H9 (cell line): ENCODE results near the gene RNU5B-1. TPM values are rescaled to one million over a fixed set of nuclear protein-coding genes. Genes with fewer than 3 reads are reported as not detected.

Source experiments
- DNase-seq: peaks from one replicate; pipeline ENCODE4 v3.0.0-alpha.2; 2017
- H2AFZ ChIP-seq: one replicate; pipeline ENCODE4 v1.6.1; 2013; ENCODE audit warnings: mild to moderate bottlenecking, low read length, control low read depth, moderate library complexity
- H2AK5ac ChIP-seq: 2 replicates; pipeline ENCODE4 v1.6.1; 2013; ENCODE audit warnings: low read length, control low read depth, mixed read lengths; ENCODE audit not compliant: insufficient read length
- H2BK120ac ChIP-seq: one replicate; pipeline ENCODE4 v1.6.1; 2013; ENCODE audit warnings: low read depth, mild to moderate bottlenecking, low read length, control low read depth, inconsistent platforms; ENCODE audit not compliant: poor library complexity, severe bottlenecking
- H2BK12ac ChIP-seq: 2 replicates; pipeline ENCODE4 v1.6.1; 2013; ENCODE audit warnings: low read length, control low read depth, mixed read lengths, low read depth; ENCODE audit not compliant: insufficient read length
- H2BK15ac ChIP-seq: 2 replicates; pipeline ENCODE4 v1.6.1; 2013; ENCODE audit warnings: low read depth, low read length, control low read depth
- H2BK20ac ChIP-seq: one replicate; pipeline ENCODE4 v1.6.1; 2013; ENCODE audit warnings: low read depth, mild to moderate bottlenecking, low read length, control low read depth, inconsistent platforms; ENCODE audit not compliant: poor library complexity, severe bottlenecking
- H2BK5ac ChIP-seq: 2 replicates; pipeline ENCODE4 v1.6.1; 2013; ENCODE audit warnings: low read length, control low read depth, mixed read lengths; ENCODE audit not compliant: insufficient read length
- H3K14ac ChIP-seq: 2 replicates; pipeline ENCODE4 v1.6.1; 2013; ENCODE audit warnings: low read length, control low read depth; ENCODE audit not compliant: insufficient read depth
- H3K18ac ChIP-seq: 2 replicates; pipeline ENCODE4 v1.6.1; 2013; ENCODE audit warnings: low read depth, mild to moderate bottlenecking, mixed read lengths, low read length, control low read depth; ENCODE audit not compliant: insufficient read length
- H3K23ac ChIP-seq: 2 replicates; pipeline ENCODE4 v1.6.1; 2013; ENCODE audit warnings: low read length, control low read depth, mixed read lengths, low read depth; ENCODE audit not compliant: insufficient read length
- H3K23me2 ChIP-seq: 2 replicates; pipeline ENCODE4 v1.6.1; 2013; ENCODE audit warnings: low read depth, mild to moderate bottlenecking, mixed read lengths, low read length, control low read depth; ENCODE audit not compliant: insufficient read length, poor library complexity, severe bottlenecking
- H3K27ac ChIP-seq: 2 replicates; pipeline ENCODE4 v1.5.1; 2013; ENCODE audit warnings: low read length, control low read depth, mixed read lengths, low read depth; ENCODE audit not compliant: insufficient read length
- H3K27me3 ChIP-seq: 2 replicates; pipeline ENCODE4 v1.6.1; 2013; ENCODE audit warnings: low read length, control low read depth, inconsistent platforms; ENCODE audit not compliant: insufficient read depth
- H3K4ac ChIP-seq: 2 replicates; pipeline ENCODE4 v1.6.1; 2013; ENCODE audit warnings: low read depth, mild to moderate bottlenecking, control low read depth, inconsistent platforms, low read length, moderate library complexity
- H3K4me1 ChIP-seq: 2 replicates; pipeline ENCODE4 v1.6.1; 2013; ENCODE audit warnings: low read length, control low read depth, inconsistent platforms; ENCODE audit not compliant: insufficient read depth
- H3K4me2 ChIP-seq: 2 replicates; pipeline ENCODE4 v1.6.1; 2013; ENCODE audit warnings: low read length, control low read depth, mixed read lengths; ENCODE audit not compliant: insufficient read length, insufficient read depth
- H3K56ac ChIP-seq: 2 replicates; pipeline ENCODE4 v1.6.1; 2013; ENCODE audit warnings: low read depth, mild to moderate bottlenecking, mixed read lengths, low read length, control low read depth; ENCODE audit not compliant: insufficient read length
- H3K79me1 ChIP-seq: 2 replicates; pipeline ENCODE4 v1.6.1; 2013; ENCODE audit warnings: low read depth, mild to moderate bottlenecking, moderate library complexity, low read length, control low read depth, inconsistent platforms; ENCODE audit not compliant: insufficient read depth, poor library complexity, severe bottlenecking
- H3K79me2 ChIP-seq: 2 replicates; pipeline ENCODE4 v1.6.1; 2013; ENCODE audit warnings: low read length, control low read depth, inconsistent platforms; ENCODE audit not compliant: insufficient read depth
- H3K9ac ChIP-seq: 2 replicates; pipeline ENCODE4 v1.6.1; 2013; ENCODE audit warnings: low read length, control low read depth, mixed read lengths; ENCODE audit not compliant: insufficient read length; ENCODE audit errors: extremely low read depth
- H3K9me3 ChIP-seq: one replicate; pipeline ENCODE4 v1.6.1; 2013; ENCODE audit warnings: low read depth, low read length, inconsistent platforms; ENCODE audit not compliant: control insufficient read depth
- H3T11ph ChIP-seq: one replicate; pipeline ENCODE4 v1.6.1; 2013; ENCODE audit warnings: mild to moderate bottlenecking, low read length, control low read depth, inconsistent platforms
- H4K20me1 ChIP-seq: one replicate; pipeline ENCODE4 v1.6.1; 2013; ENCODE audit not compliant: control insufficient read depth, insufficient read length, insufficient read depth
- H4K5ac ChIP-seq: 2 replicates; pipeline ENCODE4 v1.6.1; 2013; ENCODE audit warnings: low read depth, mild to moderate bottlenecking, mixed read lengths, low read length, control low read depth; ENCODE audit not compliant: insufficient read length
- H4K8ac ChIP-seq: replicated peaks from 2 replicates; pipeline ENCODE4 v1.6.1; 2013; ENCODE audit warnings: low read length, control low read depth, mixed read lengths, low read depth; ENCODE audit not compliant: insufficient read length
- H4K91ac ChIP-seq: 2 replicates; pipeline ENCODE4 v1.6.1; 2013; ENCODE audit warnings: low read depth, mild to moderate bottlenecking, moderate library complexity, mixed read lengths, low read length, control low read depth; ENCODE audit not compliant: insufficient read length
- H3K27ac Mint-ChIP-seq, 3 experiments: 2 replicates in 2 of 3; 3 replicates in 1 of 3; pipeline ENCODE4 v1.8.0; 2020 to 2021; ENCODE audit warnings: mixed read lengths in 3 of 3, mild to moderate bottlenecking in 1 of 3, moderate library complexity in 1 of 3
- H3K27me3 Mint-ChIP-seq: 2 replicates; pipeline ENCODE4 v1.8.0; 2021; ENCODE audit warnings: low read depth, mild to moderate bottlenecking, moderate library complexity, mixed read lengths
- H3K36me3 Mint-ChIP-seq, 3 experiments: 2 replicates in 2 of 3; 3 replicates in 1 of 3; pipeline ENCODE4 v1.8.0; 2020 to 2021; ENCODE audit warnings: low read depth in 3 of 3, mixed read lengths in 3 of 3; ENCODE audit not compliant: insufficient read depth in 1 of 3
- H3K4me1 Mint-ChIP-seq, 2 experiments: 2 replicates each; pipeline ENCODE4 v1.8.0; 2020; ENCODE audit warnings: mixed read lengths in 2 of 2
- H3K4me3 Mint-ChIP-seq, 2 experiments: 2 replicates in 1 of 2; 3 replicates in 1 of 2; pipeline ENCODE4 v1.8.0; 2020 to 2021; ENCODE audit warnings: mild to moderate bottlenecking in 2 of 2, mixed read lengths in 2 of 2, moderate library complexity in 1 of 2
- H3K9me3 Mint-ChIP-seq, 2 experiments: 2 replicates in 1 of 2; 3 replicates in 1 of 2; pipeline ENCODE4 v1.8.0; 2020; ENCODE audit warnings: mild to moderate bottlenecking in 2 of 2, mixed read lengths in 2 of 2, moderate library complexity in 1 of 2
- WGBS: extraction: QIAGEN DNeasy Blood & Tissue Kit; methylation state at CpG from one replicate; pipeline ENCODE4 v1.1.7; 2013; ENCODE audit warnings: missing lambda C conversion rate, low lambda C conversion rate, mixed read lengths; ENCODE audit not compliant: insufficient read length; ENCODE audit errors: extremely low coverage; 5-methylcytosine and 5-hydroxymethylcytosine counted together
- total RNA-seq: library from RNA; stranded (reverse); gene quantifications from 2 replicates; pipeline ENCODE4 v1.2.1, GENCODE V29; 2021
- TF ChIP-seq, protein P1 (sequence below): fragments of 200-600 bp; sonication (generic); conservative IDR thresholded peaks from 3 replicates; pipeline ENCODE4 v1.8.0; 2021; ENCODE audit warnings: antibody characterized with exemption, mild to moderate bottlenecking

RNU5B-1 gene
- total RNA-seq, 1 experiment from 2014 or later = not detected

DNA sequence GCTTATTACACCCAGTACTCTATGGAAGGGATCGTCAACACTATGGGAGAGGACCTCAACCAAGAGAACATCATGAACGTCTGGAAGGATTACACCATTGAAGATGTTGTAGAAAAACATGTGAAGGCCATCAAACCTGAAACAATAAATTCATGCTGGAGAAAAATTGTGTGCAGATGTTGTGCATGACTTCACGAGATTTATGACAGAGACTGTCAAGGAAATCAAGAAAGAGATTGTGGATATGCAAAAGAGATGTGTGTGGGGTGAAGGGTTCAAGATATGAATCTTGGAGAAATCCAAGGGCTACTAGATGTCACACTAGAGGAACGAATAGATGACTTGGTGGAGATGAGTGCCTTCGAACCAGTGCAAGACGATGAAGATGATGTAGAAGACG lies 14.2 kb upstream of the RNU5B-1 start:
- H4K5ac ChIP-seq = no peak overlapping the region
- peaks cover 2% of the 10 kb centered on the region; the same call in 1 of the 2 replicates for H3K4me1 ChIP-seq
- 0 out of 2 replicates have a peak, but pooled peaks cover 2% of the 10 kb centered on the region for H3K27me3 ChIP-seq
- H2BK20ac ChIP-seq = no peak overlapping the region
- H2AK5ac ChIP-seq = no peak overlapping the region
- H3K9me3 ChIP-seq = no peaks in the 10 kb centered on the region
- no peak overlapping the region for H3K9ac ChIP-seq
- H2BK12ac ChIP-seq = no peak overlapping the region
- no peak overlapping the region for H3K14ac ChIP-seq
- Mint-ChIP-seq H3K36me3 (no peaks in the 10 kb centered on the region), H3K4me3 (no peak overlapping the region), H3K9me3 (no peaks in the 10 kb centered on the region; a peak in 1 of 5 replicates), H3K27ac (no peak overlapping the region), H3K27me3 (peaks cover 13% of the 10 kb centered on the region), H3K4me1 (peaks cover 17 to 20% of the 10 kb centered on the region in 2 experiments)
- no peak overlapping the region for H3K56ac ChIP-seq
- TF ChIP-seq, protein P1, sequence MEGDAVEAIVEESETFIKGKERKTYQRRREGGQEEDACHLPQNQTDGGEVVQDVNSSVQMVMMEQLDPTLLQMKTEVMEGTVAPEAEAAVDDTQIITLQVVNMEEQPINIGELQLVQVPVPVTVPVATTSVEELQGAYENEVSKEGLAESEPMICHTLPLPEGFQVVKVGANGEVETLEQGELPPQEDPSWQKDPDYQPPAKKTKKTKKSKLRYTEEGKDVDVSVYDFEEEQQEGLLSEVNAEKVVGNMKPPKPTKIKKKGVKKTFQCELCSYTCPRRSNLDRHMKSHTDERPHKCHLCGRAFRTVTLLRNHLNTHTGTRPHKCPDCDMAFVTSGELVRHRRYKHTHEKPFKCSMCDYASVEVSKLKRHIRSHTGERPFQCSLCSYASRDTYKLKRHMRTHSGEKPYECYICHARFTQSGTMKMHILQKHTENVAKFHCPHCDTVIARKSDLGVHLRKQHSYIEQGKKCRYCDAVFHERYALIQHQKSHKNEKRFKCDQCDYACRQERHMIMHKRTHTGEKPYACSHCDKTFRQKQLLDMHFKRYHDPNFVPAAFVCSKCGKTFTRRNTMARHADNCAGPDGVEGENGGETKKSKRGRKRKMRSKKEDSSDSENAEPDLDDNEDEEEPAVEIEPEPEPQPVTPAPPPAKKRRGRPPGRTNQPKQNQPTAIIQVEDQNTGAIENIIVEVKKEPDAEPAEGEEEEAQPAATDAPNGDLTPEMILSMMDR = no peak
- no peak overlapping the region for H2BK120ac ChIP-seq
- H3K27ac ChIP-seq = no peak overlapping the region
- H3K23ac ChIP-seq = no peak overlapping the region
- H3K4ac ChIP-seq = no peak overlapping the region
- H3T11ph ChIP-seq = no peak overlapping the region
- no peak overlapping the region for H4K8ac ChIP-seq
- DNase-seq = no peak
- H2BK5ac ChIP-seq = no peak overlapping the region
- H3K79me1 ChIP-seq = no peaks in the 10 kb centered on the region
- WGBS = no CpG with 5 or more reads among the region's 7 CpGs
- H3K23me2 ChIP-seq = peaks cover 11% of the 10 kb centered on the region
- H4K91ac ChIP-seq = no peak overlapping the region
- H2BK15ac ChIP-seq = no peak overlapping the region
- H3K4me2 ChIP-seq = no peak overlapping the region
- no peak overlapping the region for H2AFZ ChIP-seq
- no peak overlapping the region for H3K18ac ChIP-seq
- no peaks in the 10 kb centered on the region for H3K79me2 ChIP-seq
- no peaks in the 10 kb centered on the region for H4K20me1 ChIP-seq
